Right atrium auricular region (tissue), 2 donors: ENCODE measurements around the gene KIAA0753. TPM values are rescaled to one million over a fixed set of nuclear protein-coding genes. Genes with fewer than 3 reads are reported as not detected.

Source experiments
- DNase-seq: peaks from one replicate; pipeline ENCODE4 v3.0.0-alpha.2; 2019; ENCODE audit warnings: low spot score
- H3K27ac ChIP-seq, 2 donors: fragments of 200-600 bp; sonication (generic); 1 replicate in 1 of 2; 2 replicates in 1 of 2; pipeline ENCODE4 v1.5.1; 2016 to 2019
- H3K27me3 ChIP-seq, 2 donors: fragments of 200-600 bp; sonication (generic); one replicate each; pipeline versions ENCODE4 v1.5.1 to v1.6.0; 2017 to 2019
- H3K36me3 ChIP-seq: fragments of 200-600 bp; sonication (generic); one replicate; pipeline ENCODE4 v1.5.1; 2016
- H3K4me1 ChIP-seq, 2 donors: fragments of 200-600 bp; sonication (generic); one replicate each; pipeline versions ENCODE4 v1.5.1 to v1.6.0; 2017 to 2019
- H3K4me3 ChIP-seq, 2 donors: fragments of 200-600 bp; sonication (generic); 1 replicate in 1 of 2; 2 replicates in 1 of 2; pipeline ENCODE4 v1.5.1; 2017 to 2019; ENCODE audit warnings: mild to moderate bottlenecking in 1 of 2, moderate library complexity in 1 of 2
- H3K9me3 ChIP-seq, 2 donors: fragments of 200-600 bp; sonication (generic); one replicate each; pipeline ENCODE4 v1.5.1; 2019
- total RNA-seq, 2 donors: library from RNA; depleted of rRNA; stranded (reverse); fragments of >200 nt; gene quantifications; one replicate each; pipeline ENCODE4 v1.1.0, GENCODE V29; 2016
- TF ChIP-seq, protein P1 (sequence below), 2 donors: fragments of 200-600 bp; sonication (generic); IDR thresholded peaks; one replicate each; pipeline ENCODE4 v1.5.1; 2019; ENCODE audit warnings: antibody characterized with exemption in 2 of 2

KIAA0753 gene
- total RNA-seq, 2 donors from 2014 or later, result 5.3 to 8.4 TPM

DNA sequence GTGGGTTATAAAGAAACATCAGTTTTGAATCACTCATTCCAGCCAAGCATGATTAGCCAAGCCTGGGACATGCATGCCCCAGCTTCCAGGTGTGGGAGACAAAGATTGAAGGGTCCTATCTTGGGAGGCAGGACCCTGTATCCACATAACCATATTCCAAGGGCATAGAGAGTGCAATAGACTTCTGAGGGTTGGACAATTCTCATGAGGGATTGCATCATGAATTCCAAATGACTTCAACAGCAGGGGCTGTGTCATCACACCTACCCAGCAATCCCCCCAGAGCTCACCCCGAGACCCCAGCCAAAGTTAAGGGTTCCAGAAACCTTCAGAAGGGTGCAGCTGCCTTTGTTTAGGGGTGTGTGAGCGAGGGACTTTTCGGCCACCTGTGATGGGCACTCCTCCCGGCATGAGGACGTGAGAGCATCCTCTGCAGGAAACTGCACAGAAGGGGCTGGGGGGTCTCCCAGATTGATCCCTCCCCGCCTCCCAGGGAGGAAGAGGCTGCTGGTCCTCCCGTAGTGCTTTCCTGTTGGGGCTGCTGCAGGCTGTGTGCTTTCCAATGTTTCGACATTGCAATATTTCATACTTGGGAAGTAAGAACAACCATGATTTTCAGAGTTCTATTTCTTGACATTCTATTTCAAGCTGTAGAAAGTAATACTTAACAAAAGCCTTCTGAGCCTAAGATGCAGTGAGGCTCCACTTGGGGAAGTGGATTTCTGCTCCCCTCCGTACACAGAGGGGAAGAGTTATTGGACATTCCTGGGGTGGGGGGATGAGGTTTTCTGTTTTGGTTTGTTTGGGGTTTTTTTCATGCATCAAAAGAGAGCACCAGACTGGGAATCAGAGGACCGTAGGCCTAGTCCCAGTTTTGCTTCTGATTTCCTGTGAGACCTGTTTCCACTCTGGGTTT is 70.9 kb downstream of the KIAA0753 start:
- H3K27ac ChIP-seq, result no peak overlapping the region
- peak; percentile 21 for DNase-seq
- H3K9me3 ChIP-seq, result no peaks in the 10 kb centered on the region
- H3K4me1 ChIP-seq, result no peaks in the 10 kb centered on the region
- H3K36me3 ChIP-seq, result no peaks in the 10 kb centered on the region
- H3K4me3 ChIP-seq, result no peak overlapping the region
- no peaks in the 10 kb centered on the region for H3K27me3 ChIP-seq
- TF ChIP-seq, protein P1, sequence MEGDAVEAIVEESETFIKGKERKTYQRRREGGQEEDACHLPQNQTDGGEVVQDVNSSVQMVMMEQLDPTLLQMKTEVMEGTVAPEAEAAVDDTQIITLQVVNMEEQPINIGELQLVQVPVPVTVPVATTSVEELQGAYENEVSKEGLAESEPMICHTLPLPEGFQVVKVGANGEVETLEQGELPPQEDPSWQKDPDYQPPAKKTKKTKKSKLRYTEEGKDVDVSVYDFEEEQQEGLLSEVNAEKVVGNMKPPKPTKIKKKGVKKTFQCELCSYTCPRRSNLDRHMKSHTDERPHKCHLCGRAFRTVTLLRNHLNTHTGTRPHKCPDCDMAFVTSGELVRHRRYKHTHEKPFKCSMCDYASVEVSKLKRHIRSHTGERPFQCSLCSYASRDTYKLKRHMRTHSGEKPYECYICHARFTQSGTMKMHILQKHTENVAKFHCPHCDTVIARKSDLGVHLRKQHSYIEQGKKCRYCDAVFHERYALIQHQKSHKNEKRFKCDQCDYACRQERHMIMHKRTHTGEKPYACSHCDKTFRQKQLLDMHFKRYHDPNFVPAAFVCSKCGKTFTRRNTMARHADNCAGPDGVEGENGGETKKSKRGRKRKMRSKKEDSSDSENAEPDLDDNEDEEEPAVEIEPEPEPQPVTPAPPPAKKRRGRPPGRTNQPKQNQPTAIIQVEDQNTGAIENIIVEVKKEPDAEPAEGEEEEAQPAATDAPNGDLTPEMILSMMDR (IDR thresholded peaks at IDR 0.05), result no peak

- TF ChIP-seq, protein P1 (IDR thresholded peaks at IDR 0.05), result no peak
- no peaks in the 10 kb centered on the region for H3K4me1 ChIP-seq
- H3K27me3 ChIP-seq, result no peaks in the 10 kb centered on the region
- H3K27ac ChIP-seq, result no peak overlapping the region
- DNase-seq, result no peak
- no peaks in the 10 kb centered on the region for H3K36me3 ChIP-seq
- H3K9me3 ChIP-seq, result no peaks in the 10 kb centered on the region
- no peak overlapping the region for H3K4me3 ChIP-seq
These were observed 72.2 kb downstream of the KIAA0753 start for GRCh38 chr17:6568184-6568758.

DNA sequence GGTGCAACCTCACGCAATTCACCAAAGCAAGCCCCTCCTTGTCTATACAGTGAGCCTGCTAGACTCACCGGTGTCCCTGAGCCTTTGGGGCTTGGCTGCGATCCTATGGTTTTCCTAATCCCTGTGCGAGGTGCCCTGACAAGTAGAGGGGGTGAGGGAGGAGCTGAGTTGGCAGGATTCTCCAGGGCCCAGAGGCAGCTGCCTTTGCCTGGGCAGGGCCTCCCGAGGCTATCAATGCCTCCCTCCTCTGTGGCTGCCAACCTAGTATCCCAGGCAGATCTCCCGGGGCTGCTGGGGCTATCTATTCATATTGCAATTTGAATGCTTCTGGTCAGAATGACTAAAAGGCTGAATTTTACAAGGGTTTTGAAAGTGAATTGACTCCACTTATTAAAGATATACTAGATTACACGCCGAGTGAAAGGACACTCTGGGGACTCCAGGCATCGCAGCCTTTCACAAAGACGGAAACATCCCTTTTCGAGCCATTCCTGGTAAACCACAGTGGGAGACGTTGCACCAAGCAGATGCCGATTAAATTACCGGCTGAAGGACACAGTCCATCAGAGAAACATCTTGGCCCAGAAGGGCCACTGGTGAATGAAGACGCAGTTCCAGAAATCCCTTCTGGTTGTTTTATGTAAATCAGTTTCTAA is 72.9 kb downstream of the KIAA0753 start:
- H3K4me1 ChIP-seq, result no peaks in the 10 kb centered on the region
- TF ChIP-seq, protein P1 (IDR thresholded peaks at IDR 0.05), result no peak
- DNase-seq, result no peak
- H3K9me3 ChIP-seq, result no peaks in the 10 kb centered on the region
- no peak overlapping the region for H3K4me3 ChIP-seq
- H3K36me3 ChIP-seq, result no peaks in the 10 kb centered on the region
- no peaks in the 10 kb centered on the region for H3K27me3 ChIP-seq
- no peak overlapping the region for H3K27ac ChIP-seq

DNA sequence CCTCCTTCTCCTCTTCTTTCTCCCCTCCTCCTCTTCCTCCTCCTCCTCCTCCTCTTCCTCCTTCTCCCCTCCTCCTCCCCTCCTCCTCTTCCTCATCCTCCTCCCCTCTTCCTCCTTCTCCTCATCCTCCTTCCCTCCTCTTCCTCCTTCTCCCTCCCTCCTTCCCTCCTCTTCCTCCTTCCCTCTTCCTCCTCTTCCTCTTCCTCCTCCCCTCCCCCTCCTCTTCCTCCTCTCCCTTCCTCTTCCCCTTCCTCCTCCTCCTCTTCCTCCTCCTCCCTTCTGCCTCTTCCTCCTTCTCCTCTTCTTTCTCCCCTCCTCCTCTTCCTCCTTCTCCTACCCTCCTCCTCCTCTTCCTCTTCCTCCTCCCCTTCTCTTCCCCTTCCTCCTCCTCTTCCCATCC is 79.1 kb downstream of the KIAA0753 start:
- Histone ChIP-seq H3K4me1 (no peaks in the 10 kb centered on the region), H3K27me3 (no peaks in the 10 kb centered on the region), H3K36me3 (no peaks in the 10 kb centered on the region), H3K27ac (no peak overlapping the region), H3K4me3 (no peak overlapping the region), H3K9me3 (no peaks in the 10 kb centered on the region)
- TF ChIP-seq, protein P1 (IDR thresholded peaks at IDR 0.05), result no peak
- DNase-seq, result no peak

DNA sequence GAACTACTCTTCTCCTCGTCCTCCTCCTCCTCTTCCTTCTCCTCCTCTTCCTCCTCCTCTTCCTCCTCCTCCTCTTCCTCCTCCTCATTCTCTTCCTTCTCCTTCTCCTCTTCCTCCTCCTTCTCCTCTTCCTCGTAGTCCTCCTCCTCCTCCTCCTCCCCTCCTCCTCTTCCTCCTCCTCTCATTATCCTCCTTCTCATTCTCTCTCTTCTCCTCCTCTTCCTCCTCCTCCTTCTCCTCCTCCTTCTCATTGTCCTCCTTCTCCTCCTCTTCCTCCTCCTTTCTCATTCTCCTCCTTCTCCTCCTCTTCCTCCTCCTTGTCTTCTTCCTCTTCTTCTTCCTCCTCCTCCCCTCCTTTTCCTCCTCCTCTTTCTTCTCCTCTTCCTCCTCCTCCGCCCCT is 80.0 kb downstream of the KIAA0753 start:
- TF ChIP-seq, protein P1 (IDR thresholded peaks at IDR 0.05), result no peak
- Histone ChIP-seq H3K27ac (no peak overlapping the region), H3K36me3 (no peaks in the 10 kb centered on the region), H3K9me3 (no peaks in the 10 kb centered on the region), H3K27me3 (peaks cover 0 to 5% of the 10 kb centered on the region in 2 donors), H3K4me3 (no peak overlapping the region), H3K4me1 (peaks cover 0 to 7% of the 10 kb centered on the region in 2 donors)
- no peak for DNase-seq
